GM18868 (cell line): ENCODE data around the gene PACS1.
A peak's percentile ranks its signal among the peaks of the same experiment; 100 is the strongest.

Experiments used
- ATAC-seq: cut with Tn5 transposase; IDR thresholded peaks from one replicate; pipeline ENCODE4 v1.9.1; 2021; ENCODE audit warnings: mild to moderate bottlenecking, moderate library complexity; ENCODE audit not compliant: unreplicated experiment

The PACS1 gene

DNA sequence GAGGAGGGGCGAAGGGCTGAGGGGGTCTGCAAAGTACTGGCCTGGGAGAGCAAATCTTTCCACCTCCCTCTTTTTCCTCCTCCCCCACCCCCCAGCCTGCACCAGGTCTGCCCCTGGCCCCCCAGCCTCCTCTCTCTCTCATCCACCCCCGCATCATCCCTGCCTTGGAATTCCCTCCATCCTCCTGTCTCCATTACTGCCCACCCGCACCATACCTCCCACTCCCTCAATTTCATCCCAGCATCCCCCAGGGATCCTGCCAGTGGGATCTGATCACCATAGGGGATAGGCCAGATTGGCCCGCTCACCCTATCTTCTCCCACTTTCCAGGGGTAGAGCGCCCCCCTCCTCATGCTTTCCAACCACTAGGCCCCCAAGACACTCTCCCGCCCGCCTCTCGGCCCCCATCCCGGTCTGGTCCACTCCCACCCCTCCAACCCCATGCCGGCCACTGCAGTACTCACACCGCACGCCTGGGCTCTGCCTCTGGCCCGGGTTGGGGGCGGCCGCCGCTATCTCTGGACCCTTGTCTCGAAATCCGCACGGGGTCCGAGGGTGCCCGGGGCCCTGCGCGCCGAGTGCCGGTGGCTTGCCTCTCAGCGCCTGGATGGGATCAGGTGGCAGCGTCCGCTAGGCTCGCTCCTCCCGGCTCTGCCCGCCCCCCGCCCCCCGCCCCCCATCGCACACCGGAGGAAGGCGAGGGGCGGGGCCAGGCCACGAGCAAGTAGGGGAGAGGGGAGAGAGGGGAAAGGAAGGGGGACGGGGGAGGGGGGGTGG lies 21.3 kb upstream of the PACS1 start, which contains the start of gene GAL3ST3:
TSS of gene GAL3ST3 (minus strand) at position 615 of the 777 bp plus-strand sequence. CDS start 3,746 bp downstream, outside the sequence.
- no peak for ATAC-seq

DNA sequence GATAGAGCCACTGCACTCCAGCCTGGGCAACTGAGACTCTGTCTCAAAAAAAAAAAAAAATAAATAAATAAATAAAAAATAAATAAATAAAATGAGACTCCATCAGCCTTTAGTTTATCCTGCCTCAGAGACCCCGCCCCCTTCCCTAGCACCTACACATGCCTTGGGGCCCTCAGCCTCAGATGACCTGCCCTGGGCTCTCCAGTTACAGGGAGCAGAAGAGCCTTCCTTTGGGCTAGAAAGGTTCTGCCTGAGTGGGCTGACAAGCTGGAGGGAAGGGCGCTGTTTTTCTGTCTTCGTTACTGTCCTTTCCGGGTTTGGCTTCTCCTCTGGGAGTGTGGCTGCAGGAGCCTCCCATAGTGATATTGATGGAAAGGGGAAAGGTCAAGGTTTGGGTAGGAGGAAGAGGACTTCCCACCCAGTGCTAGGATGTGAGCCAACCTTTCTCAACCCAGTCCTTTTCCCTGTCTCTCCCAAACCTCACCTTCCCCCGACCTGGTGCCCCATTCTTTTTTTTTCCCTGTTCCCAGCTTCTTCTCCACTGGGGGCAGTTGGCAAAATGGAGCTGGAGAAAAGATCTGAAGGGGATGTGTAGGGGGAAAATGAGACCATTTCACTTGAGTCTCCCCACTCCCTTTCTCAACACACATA lies 19.4 kb upstream of the PACS1 start:
- ATAC-seq = no peak

DNA sequence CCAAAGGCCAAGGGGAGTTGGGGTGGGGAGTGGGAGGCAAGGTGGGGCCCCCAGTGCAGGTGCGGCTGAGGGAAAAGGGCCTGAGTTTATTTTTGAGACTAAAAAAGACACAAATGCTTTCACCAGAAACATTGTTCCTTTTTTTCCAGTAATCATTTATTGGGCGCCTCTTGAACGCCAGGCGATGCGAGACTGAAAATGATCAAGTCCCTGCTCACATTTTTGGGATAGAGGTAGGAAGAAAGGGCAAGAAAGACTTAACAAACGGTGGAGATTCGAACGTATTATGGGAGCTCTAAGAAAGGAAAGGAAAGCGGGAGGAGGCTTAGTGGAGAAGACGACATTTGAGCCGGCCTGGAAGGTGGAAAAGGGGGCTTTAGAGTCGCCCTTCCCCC lies 18.7 kb upstream of the PACS1 start:
- no peak for ATAC-seq

DNA sequence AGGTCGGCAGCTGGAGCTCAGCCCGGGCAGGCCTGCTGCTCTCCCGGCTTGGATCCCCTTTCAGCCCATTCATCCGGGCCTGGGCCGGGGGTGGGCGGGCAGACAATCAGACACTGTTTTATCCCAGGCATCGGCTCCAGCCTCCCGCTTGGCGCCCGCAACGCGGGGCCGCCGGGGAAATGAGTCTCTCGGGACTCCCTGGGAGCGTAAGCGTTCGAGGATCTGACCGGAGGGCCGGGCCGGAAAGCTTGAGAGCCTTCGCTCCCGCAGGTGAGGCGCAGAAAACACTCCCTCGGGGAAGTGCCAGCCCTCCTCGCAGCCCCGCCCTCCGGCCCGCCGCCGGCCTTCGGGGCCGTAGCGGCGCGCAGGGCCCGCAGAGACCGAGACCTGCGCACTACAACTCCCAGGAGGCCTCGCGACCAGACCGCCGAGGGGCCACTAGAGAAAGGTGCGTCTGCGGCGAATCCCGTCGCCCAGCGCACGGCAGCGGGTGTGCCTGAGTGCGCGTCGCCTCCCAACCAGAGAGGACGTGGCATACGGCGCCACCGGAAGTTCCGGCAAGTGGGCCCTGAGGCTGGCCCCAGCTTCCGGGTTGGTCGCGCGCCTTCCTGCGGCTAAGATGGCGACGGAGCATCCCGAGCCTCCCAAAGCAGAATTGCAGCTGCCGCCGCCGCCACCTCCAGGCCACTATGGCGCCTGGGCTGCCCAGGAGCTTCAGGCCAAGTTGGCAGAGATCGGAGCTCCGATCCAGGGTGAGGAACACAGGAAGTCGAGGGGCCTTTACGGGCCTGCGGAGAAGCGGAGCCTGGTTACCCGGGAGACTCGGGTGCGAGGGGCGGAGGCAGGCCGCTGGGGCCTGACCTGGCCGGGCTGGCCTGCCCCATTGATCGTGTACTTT lies 18.1 kb upstream of the PACS1 start, which contains the start of gene SF3B2:
TSS of gene SF3B2 (plus strand) at position 599 of the 898 bp plus-strand sequence. CDS start at position 620, 21 bp downstream.
- peak; percentile 94 for ATAC-seq

DNA sequence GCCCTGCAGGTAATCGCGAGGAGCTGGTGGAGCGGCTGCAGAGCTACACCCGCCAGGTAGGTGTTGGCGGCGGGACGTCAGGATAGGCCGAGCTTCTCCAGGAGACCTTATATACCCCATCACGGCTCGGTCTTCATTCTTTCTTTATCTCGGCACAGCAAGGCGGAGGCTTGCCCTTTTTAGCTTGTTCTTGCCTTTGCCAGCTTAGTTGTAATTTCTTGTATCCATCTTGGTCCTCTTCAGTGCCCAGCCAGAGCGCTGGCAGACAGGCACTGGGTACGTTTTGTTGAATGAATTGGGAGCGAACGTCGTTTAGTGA lies 17.4 kb upstream of the PACS1 start:
- no peak for ATAC-seq

DNA sequence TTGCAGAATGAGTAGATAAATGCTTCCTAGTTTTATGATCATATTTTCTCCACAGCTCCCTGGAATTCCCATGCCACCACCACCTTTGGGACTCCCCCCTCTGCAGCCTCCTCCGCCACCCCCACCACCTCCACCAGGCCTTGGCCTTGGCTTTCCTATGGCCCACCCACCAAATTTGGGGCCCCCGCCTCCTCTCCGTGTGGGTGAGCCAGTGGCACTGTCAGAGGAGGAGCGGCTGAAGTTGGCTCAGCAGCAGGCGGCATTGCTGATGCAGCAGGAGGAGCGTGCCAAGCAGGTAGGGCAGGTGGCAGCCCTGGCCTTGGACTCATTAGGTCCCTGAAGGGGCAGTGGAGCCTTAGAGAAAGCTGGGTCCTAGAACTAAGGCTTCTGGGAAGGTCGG lies 15.1 kb upstream of the PACS1 start:
- ATAC-seq = no peak

DNA sequence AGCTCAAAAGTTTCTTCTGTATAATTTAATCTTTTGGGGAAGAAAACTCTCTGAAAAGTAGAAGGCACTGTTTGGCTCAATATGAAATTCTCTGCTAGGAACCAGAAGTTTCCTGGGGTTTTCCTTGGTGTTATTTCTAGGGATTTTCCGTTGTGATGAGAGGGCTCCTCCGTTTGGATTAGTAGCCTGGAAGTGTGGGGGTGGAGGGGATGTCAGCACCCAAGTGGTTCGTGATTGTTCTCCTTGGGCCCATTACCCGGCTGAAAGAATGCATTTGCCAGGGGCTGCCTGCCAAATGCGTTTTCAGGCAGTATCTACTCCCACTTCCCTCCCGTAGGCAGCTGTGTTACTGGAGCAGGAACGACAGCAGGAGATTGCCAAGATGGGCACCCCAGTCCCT lies 13.6 kb upstream of the PACS1 start:
- no peak for ATAC-seq

DNA sequence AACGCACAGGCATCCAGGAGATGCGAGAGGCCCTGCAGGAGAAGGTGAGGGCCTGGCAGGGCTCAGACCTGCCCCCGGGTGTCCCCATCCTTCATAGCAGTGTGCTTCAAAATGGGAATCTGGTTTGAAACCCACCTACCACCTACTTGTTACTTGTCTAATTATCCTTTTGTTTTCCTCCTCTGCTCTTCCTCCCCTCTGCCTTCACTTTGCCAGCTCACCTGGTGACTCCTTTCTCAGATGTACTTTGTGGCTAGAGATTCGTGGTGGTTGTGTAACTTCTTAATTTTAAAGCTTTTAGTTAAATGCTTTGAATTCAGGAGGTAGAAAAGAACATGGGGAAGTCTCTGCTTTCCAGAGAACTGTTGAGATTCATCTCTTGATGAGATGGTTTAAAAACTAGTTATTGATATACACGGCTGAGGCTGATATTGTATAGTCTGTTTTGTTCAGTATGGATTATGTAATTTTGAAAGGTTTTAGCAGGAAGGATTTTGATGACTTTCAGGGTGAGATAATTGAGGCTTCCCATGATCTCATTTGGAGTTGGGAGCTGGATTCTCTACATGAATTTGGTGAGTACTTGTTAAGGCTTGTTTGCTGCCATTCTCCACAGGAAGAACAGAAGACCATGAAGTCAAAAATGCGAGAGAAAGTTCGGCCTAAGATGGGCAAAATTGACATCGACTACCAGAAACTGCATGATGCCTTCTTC lies 9.9 kb upstream of the PACS1 start:
- ATAC-seq = no peak

DNA sequence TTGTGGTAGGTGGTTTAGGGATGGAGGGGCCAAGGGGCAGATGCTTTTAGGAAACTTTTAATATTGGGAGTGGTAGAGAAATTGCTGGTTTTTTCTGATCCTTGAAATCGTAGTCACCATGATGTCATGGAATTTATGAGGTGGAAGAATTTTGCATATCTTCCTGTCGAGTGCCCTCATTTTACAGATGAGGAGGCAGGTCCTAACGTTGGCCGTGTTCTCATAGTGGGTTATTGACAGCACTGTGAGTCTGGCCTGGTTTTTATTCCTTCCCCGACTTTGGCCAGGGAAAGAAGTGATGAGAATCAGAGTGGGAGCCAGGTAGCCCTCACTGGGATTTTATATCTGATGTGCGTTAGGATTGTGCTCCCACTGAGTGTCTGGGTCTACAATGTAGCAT lies 8.8 kb upstream of the PACS1 start:
- no peak for ATAC-seq

DNA sequence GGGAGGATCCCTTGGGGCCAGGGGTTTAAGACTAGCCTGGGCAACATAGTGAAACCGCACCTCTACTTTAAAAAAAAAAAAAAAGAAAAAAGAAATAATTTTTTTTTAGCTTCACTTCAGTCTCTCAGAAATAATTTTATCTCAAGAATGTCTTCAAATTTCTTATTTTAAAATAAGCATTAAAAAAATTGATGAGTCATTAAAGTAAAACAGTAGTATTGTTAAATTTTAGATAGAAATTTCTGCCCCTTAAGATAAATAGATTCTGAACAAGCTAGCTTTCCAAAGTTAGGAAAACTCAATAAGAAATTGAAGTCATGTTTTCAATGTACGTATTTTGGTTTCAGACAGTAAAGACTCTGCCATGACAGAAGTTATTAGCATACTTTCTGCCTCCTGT lies 7.7 kb upstream of the PACS1 start:
- ATAC-seq = no peak

DNA sequence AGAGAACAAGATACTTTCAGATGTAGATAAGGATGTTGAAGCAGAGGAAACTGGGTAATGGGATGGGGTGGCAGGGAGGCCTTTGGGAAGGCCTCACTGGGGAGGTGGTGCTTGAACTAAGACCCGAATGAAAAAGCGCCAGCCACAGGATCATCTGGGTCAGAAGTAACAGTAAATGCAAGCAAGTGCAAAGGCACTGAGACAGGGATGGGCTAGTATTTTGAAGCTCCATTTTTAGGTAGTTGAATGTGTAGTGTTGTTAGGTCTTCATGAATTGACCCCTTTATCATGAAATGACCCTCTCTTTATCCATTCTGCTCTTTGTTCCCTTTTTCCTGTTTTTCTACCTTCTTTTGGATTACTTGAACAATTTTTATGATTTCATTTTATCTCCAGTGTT lies 6.2 kb upstream of the PACS1 start:
- no peak for ATAC-seq

DNA sequence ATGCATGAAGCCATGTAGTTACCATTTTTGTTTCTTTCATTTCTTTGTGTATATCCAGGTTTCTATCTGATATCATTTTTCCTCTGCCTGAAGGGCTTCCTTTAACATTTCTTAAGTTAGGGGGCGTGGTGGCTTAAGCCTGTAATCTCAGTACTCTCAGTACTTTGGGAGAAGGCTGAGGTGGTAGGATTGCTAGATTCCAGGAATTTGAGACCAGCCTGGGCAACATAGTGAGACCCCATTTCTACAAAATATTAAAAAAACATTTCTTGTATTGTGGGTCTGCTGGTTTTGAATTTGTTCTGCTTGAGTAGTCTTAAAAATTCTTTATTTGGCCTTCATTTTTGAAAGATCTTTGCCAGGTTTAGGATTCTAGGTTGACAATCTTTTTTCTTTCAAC lies 5.5 kb upstream of the PACS1 start:
- no peak for ATAC-seq

DNA sequence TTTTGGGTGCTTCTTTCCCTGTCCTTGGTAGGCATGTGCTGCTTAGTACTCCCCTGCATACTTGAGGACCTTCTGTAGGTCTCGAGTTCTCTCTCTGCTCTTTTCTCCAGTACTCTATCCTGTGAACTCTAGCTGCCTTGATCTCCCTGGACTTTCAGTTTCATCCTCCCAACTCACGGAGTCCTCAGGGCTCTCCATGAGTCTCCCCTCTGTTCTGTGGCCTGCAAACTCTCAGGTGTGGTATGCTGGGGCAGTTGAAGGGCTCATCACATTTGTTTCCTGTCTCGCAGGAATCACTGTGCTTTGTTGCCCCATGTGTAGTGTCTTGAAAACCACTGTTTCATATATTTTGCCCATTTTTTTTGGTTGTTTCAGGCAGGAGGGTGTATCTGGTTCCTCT lies 3.3 kb upstream of the PACS1 start:
- no peak for ATAC-seq

DNA sequence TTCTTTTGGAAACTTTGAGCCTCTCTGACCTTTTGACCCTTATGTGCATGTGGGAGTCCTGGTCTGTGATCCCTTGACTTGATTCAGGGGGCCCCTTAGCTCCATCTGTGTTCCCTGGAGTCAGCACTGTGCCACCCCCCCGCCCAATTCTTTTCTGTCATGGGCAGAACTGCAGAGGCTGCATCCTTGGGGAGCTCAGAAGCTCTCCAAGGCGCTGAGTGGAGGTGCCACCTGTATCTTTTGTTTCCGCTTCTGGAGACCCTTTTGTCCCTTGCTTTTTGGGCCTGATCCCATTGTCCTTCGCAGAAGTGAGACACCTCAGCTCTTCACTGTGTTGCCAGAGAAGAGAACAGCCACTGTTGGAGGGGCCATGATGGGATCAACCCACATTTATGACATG lies 2.4 kb upstream of the PACS1 start:
- no peak for ATAC-seq

DNA sequence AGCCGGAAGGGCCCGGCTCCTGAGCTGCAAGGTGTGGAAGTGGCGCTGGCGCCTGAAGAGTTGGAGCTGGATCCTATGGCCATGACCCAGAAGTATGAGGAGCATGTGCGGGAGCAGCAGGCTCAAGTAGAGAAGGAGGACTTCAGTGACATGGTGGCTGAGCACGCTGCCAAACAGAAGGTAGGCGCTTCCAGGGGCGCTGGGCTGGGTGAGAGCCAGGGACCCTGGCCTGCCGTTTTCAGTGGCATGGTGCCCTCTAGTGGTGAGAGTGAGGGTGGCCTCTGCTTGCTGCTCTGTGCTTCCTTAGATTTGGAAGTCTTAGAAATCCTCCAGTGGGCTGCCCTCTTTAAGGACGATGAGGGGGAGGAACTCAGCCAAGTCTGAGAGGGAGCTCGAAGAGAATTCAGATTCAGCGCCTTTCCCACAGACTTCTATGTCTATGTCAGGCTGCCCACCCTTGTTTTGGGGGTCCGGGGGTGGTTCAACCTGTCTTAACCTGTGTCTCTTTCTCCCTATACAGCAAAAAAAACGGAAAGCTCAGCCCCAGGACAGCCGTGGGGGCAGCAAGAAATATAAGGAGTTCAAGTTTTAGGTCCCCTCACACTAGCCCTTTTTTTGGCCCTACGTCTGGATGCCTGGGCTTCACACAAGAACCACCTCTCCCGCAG lies 1.8 kb upstream of the PACS1 start:
- ATAC-seq = no peak

DNA sequence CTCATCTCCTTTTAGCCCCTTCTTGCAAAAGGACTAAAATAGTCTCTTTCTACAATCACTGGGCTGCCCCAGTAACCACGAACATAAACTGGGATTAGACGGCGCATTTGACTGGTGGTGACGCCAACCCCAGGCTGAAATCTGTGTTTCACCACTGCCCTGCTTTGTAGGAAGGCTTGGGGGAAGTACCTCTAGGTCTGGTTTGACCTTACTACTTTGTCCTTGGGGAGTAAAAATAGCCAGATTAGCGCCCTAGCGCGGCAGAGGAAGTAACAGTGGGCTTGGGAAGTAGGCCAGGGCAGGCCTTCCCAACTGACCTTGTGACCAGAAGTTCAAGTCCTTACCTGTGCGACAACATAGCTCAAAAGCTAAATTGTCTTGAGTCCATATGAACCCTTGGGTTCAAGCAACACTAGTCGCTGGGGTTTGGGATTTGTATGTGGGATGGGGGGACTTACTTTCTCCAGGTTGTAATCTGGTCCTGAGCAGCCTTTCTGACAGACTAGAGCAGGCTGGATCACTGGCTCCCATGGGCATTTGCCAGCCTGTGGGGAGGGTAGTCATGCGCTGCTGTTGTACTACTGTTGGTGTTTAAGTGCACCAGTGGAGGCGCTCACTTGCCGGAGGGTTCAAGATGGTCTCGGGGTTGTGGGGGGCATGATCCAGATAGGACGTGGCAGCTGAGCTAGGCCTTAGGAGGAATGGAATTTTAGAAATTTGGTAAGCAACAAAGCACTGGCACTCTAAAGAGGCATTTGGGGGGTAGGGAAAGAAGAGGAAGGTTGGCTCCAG lies 953 bp upstream of the PACS1 start:
- ATAC-seq = no peak

DNA sequence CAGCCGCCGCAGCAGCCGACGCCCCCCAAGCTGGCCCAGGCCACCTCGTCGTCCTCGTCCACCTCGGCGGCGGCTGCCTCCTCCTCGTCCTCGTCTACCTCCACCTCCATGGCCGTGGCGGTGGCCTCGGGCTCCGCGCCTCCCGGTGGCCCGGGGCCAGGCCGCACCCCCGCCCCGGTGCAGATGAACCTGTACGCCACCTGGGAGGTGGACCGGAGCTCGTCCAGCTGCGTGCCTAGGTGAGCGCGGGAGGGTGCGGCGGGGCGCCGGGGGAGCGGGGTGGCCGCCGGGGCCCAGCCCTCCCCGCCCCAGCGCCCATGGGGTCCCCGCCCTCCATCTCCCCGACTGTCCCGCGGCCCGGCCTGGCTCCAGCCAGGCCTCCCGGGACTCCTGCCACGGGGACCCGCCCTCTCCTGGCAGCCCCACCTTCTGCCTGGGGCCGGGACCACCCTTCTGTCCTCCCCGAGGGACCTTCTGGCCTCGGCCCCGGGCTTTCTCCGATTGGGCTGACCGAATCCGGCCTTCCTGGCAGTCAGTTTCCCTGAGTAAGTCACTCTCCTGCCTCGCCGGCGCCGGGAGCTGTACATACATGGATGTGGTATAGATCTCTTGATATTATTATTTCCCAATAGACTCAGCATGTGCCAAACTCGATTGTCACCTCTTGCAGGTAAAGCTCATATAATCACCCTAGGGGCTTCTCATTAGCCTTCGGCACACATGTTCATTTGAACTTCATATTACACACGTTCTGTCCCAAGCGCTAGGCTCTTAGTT lies 720 bp downstream of the PACS1 start:
- ATAC-seq = peak; percentile 6

DNA sequence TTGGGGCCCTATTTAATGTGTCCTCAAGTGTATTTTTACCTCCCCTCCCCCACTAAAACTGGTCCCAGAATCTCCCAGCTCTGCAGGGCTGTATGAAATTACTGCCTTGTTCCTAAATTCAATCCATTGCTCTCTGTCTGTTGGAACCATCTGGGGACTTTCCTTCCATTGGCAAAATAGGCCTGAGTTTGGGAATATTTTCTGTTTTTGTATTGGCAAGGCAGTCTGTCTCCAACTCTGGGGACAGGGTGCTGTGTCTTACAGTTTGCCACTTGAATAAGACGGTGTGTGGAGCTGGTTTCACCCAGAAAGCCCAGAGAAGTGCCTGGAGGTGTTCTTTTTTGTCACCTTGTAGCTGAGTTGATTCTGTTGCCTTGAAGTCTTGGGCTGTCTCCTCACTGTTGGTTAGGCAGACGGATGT lies 1.3 kb downstream of the PACS1 start:
- ATAC-seq = no peak

DNA sequence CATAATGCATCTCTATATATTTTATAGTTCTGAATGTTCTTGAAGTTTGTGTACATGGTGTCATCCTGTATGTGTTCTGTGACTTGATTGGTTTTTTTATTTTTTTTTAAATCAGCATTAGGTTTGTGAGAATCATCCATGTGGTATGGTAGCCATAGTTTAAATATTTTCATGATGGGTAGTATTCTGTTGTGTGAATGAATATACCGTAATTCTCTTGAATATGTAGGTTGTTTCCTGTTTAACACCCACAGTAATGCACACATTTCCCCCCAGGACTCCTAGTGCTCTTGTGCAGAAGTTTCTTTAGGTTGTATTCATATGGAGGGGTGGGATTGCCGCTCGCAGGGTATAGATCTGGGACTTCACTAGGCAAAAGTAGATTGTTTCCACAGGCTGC lies 2.0 kb downstream of the PACS1 start:
- ATAC-seq = no peak
